ENCODE data around the gene CTTN. TPM values are rescaled to one million over a fixed set of nuclear protein-coding genes. Genes with fewer than 3 reads are reported as not detected.

The CTTN gene
- total and polyA plus RNA-seq, 2 of the 8 experiments (the other 6 are each of a cell fraction or from before 2014, with no cell fraction given), result 84.6 to 216 TPM

DNA sequence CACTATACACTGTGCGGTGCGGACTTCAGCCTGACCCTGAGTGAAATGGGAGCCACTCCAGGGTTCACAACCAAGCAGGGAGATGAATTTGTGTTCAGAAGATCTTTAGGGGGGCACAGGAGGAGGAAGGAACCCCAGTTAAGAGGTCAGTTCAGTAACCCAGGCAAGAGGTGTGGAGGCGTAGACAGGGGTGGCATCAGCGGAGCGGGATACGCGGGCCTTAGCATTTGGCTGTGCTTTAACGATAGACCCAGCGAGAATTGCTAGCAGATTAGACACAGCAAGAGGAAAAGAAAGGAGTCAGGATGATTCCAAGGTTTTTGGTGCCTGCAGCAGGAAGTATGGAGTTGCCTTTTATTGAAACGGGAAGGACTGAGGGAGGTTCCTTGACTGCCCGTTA, 46.8 kb downstream of the CTTN start:
- H3K4ac ChIP-seq (replicated peaks; ENCODE audit: insufficient read length, low read depth, low read length), result no peak overlapping the region
- H3K4me3 ChIP-seq (ENCODE audit: extremely low read depth in 1 of 4, insufficient read depth in 2 of 4, low read depth in 3 of 4, low read length in 4 of 4), result no peak overlapping the region
- H3K4me2 ChIP-seq (ENCODE audit: insufficient read depth in 1 of 2, low read depth in 2 of 2, low read length in 2 of 2), result no peak overlapping the region
- no peaks in the 10 kb centered on the region for H4K20me1 ChIP-seq (replicated peaks in 1 of 2; ENCODE audit: control insufficient read depth in 1 of 2, insufficient read depth in 2 of 2, low read length in 2 of 2)
- H2BK5ac ChIP-seq (ENCODE audit: low read depth, low read length), result no peak overlapping the region
- H3K14ac ChIP-seq (ENCODE audit: insufficient read length), result no peak overlapping the region
- ChIA-PET CTCF (ENCODE audit: partially characterized antibody) (interaction anchor here (1.2 kb wide), 1 partner anchor 37 kb away, joined by 3 read pairs; no protein-coding TSS in a partner anchor), POLR2A (ENCODE audit: partially characterized antibody) (no interaction called here)
- H3K27ac ChIP-seq (ENCODE audit: low read depth, low read length), result no peak overlapping the region
- H2AFZ ChIP-seq (ENCODE audit: low read length), result no peak overlapping the region
- no peak overlapping the region for H2BK12ac ChIP-seq (ENCODE audit: low read depth, low read length)
- H2BK20ac ChIP-seq (ENCODE audit: low read length), result no peak overlapping the region
- WGBS, 2 experiments (ENCODE audit: extremely low coverage in 1 of 2, insufficient coverage in 1 of 2, insufficient read length in 1 of 2, insufficient replicate concordance in 2 of 2, low coverage in 1 of 2, low lambda C conversion rate in 2 of 2, missing lambda C conversion rate in 1 of 2), result 97% methylated on average over 11 of the region's 11 CpGs; no CpG with 5 or more reads in 1 of the 2 experiments
- DNase-seq (ENCODE audit: low read depth in 1 of 2, low spot score in 2 of 2), result no peak
- H3K79me1 ChIP-seq (ENCODE audit: low read depth, low read length), result no peaks in the 10 kb centered on the region
- no peaks in the 10 kb centered on the region for H3K36me3 ChIP-seq (ENCODE audit: control insufficient read depth in 2 of 4, insufficient read depth in 4 of 4, low read length in 3 of 4)
- H2AK5ac ChIP-seq (ENCODE audit: low read depth, low read length), result no peak overlapping the region
- H3K56ac ChIP-seq (replicated peaks; ENCODE audit: insufficient read length, low read depth, low read length), result no peak overlapping the region
- H3K79me2 ChIP-seq (ENCODE audit: control insufficient read depth in 1 of 2, insufficient read depth in 2 of 2, low read length in 2 of 2), result no peaks in the 10 kb centered on the region
- H3K23ac ChIP-seq (ENCODE audit: insufficient read length), result no peak overlapping the region
- no peaks in the 10 kb centered on the region for H3K27me3 ChIP-seq (replicated peaks in 1 of 4; ENCODE audit: control insufficient read depth in 3 of 4, extremely low read depth in 1 of 4, insufficient read depth in 3 of 4, low read length in 3 of 4)
- H3K18ac ChIP-seq (ENCODE audit: extremely low read depth, low read length), result no peak overlapping the region
- no peak overlapping the region for H4K5ac ChIP-seq (ENCODE audit: insufficient read length, low read depth, low read length)
- H4K91ac ChIP-seq (replicated peaks; ENCODE audit: insufficient read length, low read length), result no peak overlapping the region
- no peaks in the 10 kb centered on the region; the same call in 1 of the 2 replicates for H3K23me2 ChIP-seq (ENCODE audit: low read depth, low read length)
- no peak overlapping the region for H2BK120ac ChIP-seq (replicated peaks; ENCODE audit: low read depth, low read length)
- no peak for FAIRE-seq
- peaks cover 9% of the 10 kb centered on the region in 2 experiments for H3K9me3 ChIP-seq (ENCODE audit: insufficient read depth in 2 of 2, low read depth in 1 of 2, low read length in 1 of 2)
- H3K9ac ChIP-seq (replicated peaks in 1 of 4; ENCODE audit: extremely low read depth in 1 of 4, low read depth in 3 of 4, low read length in 3 of 4), result no peak overlapping the region
- H4K8ac ChIP-seq (ENCODE audit: extremely low read depth, insufficient read depth, low read length), result no peak overlapping the region
- peaks cover 0 to 5% (median 0%) of the 10 kb centered on the region in 4 experiments; a peak in 1 of 7 replicates for H3K4me1 ChIP-seq (replicated peaks in 1 of 4; ENCODE audit: control insufficient read depth in 3 of 4, insufficient read depth in 4 of 4, low read length in 3 of 4)
- H2BK15ac ChIP-seq (ENCODE audit: low read length), result no peak overlapping the region
- TF ChIP-seq, protein P1, sequence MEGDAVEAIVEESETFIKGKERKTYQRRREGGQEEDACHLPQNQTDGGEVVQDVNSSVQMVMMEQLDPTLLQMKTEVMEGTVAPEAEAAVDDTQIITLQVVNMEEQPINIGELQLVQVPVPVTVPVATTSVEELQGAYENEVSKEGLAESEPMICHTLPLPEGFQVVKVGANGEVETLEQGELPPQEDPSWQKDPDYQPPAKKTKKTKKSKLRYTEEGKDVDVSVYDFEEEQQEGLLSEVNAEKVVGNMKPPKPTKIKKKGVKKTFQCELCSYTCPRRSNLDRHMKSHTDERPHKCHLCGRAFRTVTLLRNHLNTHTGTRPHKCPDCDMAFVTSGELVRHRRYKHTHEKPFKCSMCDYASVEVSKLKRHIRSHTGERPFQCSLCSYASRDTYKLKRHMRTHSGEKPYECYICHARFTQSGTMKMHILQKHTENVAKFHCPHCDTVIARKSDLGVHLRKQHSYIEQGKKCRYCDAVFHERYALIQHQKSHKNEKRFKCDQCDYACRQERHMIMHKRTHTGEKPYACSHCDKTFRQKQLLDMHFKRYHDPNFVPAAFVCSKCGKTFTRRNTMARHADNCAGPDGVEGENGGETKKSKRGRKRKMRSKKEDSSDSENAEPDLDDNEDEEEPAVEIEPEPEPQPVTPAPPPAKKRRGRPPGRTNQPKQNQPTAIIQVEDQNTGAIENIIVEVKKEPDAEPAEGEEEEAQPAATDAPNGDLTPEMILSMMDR (IDR thresholded peaks at IDR 0.05; ENCODE audit: control extremely low read depth in 1 of 3, insufficient read depth in 1 of 3, low read depth in 1 of 3, low read length in 3 of 3), result no peak
- TF ChIP-seq FOSL1 (IDR thresholded peaks at IDR 0.05; ENCODE audit: insufficient read depth, low read depth, low read length), result no peak
- no peak for TF ChIP-seq JUND (IDR thresholded peaks at IDR 0.05; ENCODE audit: low read length)
- no peak for TF ChIP-seq CEBPB (IDR thresholded peaks at IDR 0.05; ENCODE audit: low read depth, low read length)
- TF ChIP-seq YY1 (IDR thresholded peaks at IDR 0.05; ENCODE audit: low read depth, low read length), result no peak
- TF ChIP-seq EP300 (IDR thresholded peaks at IDR 0.05; ENCODE audit: borderline replicate concordance in 1 of 2, low read depth in 2 of 2, low read length in 2 of 2), result no peak
- TF ChIP-seq KDM4A (IDR thresholded peaks at IDR 0.05; ENCODE audit: low read depth, low read length, severe bottlenecking), result no peak
- TF ChIP-seq, protein P2, sequence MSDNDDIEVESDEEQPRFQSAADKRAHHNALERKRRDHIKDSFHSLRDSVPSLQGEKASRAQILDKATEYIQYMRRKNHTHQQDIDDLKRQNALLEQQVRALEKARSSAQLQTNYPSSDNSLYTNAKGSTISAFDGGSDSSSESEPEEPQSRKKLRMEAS (IDR thresholded peaks at IDR 0.05), result no peak
- TF ChIP-seq SP4 (IDR thresholded peaks at IDR 0.05; ENCODE audit: low read length), result no peak
- no peak for TF ChIP-seq SUZ12 (IDR thresholded peaks at IDR 0.05; ENCODE audit: low read length)
- TF ChIP-seq RBBP5 (IDR thresholded peaks at IDR 0.05; ENCODE audit: borderline replicate concordance, low read depth, low read length), result no peak
- TF ChIP-seq CREB1 (IDR thresholded peaks at IDR 0.05), result no peak

Measured in H1 (cell line).